Measurements from ENCODE around the gene NUAK1. TPM values are rescaled to one million over a fixed set of nuclear protein-coding genes. Genes with fewer than 3 reads are reported as not detected.

The NUAK1 gene
- total and polyA plus RNA-seq, 4 donors, result 2.9 to 14.1 (median 9.2) TPM

GRCh38 chr12:106063826-106064720 lies 74.7 kb downstream of the NUAK1 start:
- 74 to 75% methylated on average over 7 of the region's 7 CpGs for WGBS, 2 donors
- ATAC-seq (ENCODE audit: insufficient read depth, low FRiP score), result no peak

GRCh38 chr12:106062693-106063092 lies 76.1 kb downstream of the NUAK1 start:
- TF ChIP-seq CTCF (IDR thresholded peaks at IDR 0.05; ENCODE audit: control extremely low read depth, extremely low read depth), result no peak

More at GRCh38 chr12:106063826-106064720, 74.7 kb downstream of the NUAK1 start:
- H3K36me3 ChIP-seq (ENCODE audit: control insufficient read depth in 4 of 4, insufficient read depth in 4 of 4, low read length in 4 of 4), result peaks cover 7 to 14% (median 10%) of the 10 kb centered on the region in 4 donors
- H3K9me3 ChIP-seq (ENCODE audit: control insufficient read depth in 4 of 4, insufficient read depth in 3 of 4, low read length in 3 of 4), result peaks cover 0 to 4% (median 0%) of the 10 kb centered on the region in 4 donors
- no peaks in the 10 kb centered on the region for H3K27me3 ChIP-seq (ENCODE audit: control insufficient read depth in 3 of 3, insufficient read depth in 3 of 3, low read length in 2 of 3)
- no peak overlapping the region for H3K9ac ChIP-seq (ENCODE audit: insufficient read depth in 1 of 2, low read length in 2 of 2)
- no peak for DNase-seq
- H3K4me3 ChIP-seq, result no peak overlapping the region
- H3K4me1 ChIP-seq (ENCODE audit: control insufficient read depth in 5 of 5, insufficient read depth in 5 of 5, low read length in 5 of 5), result peaks cover 0 to 7% (median 0%) of the 10 kb centered on the region in 5 donors
- no peak overlapping the region for H3K27ac ChIP-seq (ENCODE audit: low read depth in 1 of 2, low read length in 1 of 2)
- TF ChIP-seq CTCF (IDR thresholded peaks at IDR 0.05; ENCODE audit: control extremely low read depth, extremely low read depth), result no peak

GRCh38 chr12:106058256-106059182 lies 80.2 kb downstream of the NUAK1 start:
- no peaks in the 10 kb centered on the region for H3K4me1 ChIP-seq (ENCODE audit: control insufficient read depth in 5 of 5, insufficient read depth in 5 of 5, low read length in 5 of 5)
- H3K9ac ChIP-seq (ENCODE audit: insufficient read depth in 1 of 2, low read length in 2 of 2), result no peak overlapping the region
- 80 to 86% methylated on average over 4 of the region's 4 CpGs for WGBS, 2 donors
- H3K9me3 ChIP-seq (ENCODE audit: control insufficient read depth in 4 of 4, insufficient read depth in 3 of 4, low read length in 3 of 4), result no peaks in the 10 kb centered on the region
- ATAC-seq (ENCODE audit: insufficient read depth, low FRiP score) (no peak), DNase-seq (no peak)
- no peak overlapping the region for H3K27ac ChIP-seq (ENCODE audit: low read depth in 1 of 2, low read length in 1 of 2)
- no peaks in the 10 kb centered on the region for H3K36me3 ChIP-seq (ENCODE audit: control insufficient read depth in 4 of 4, insufficient read depth in 4 of 4, low read length in 4 of 4)
- no peak overlapping the region for H3K4me3 ChIP-seq
- no peak for TF ChIP-seq CTCF (IDR thresholded peaks at IDR 0.05; ENCODE audit: control extremely low read depth, extremely low read depth)
- no peaks in the 10 kb centered on the region for H3K27me3 ChIP-seq (ENCODE audit: control insufficient read depth in 3 of 3, insufficient read depth in 3 of 3, low read length in 2 of 3)

More at GRCh38 chr12:106062693-106063092, 76.1 kb downstream of the NUAK1 start:
- no peak for ATAC-seq (ENCODE audit: insufficient read depth, low FRiP score)
- Histone ChIP-seq H3K9me3 (ENCODE audit: control insufficient read depth in 4 of 4, insufficient read depth in 3 of 4, low read length in 3 of 4) (peaks cover 0 to 3% (median 0%) of the 10 kb centered on the region in 4 donors), H3K4me3 (no peak overlapping the region), H3K27ac (ENCODE audit: low read depth in 1 of 2, low read length in 1 of 2) (no peak overlapping the region), H3K4me1 (ENCODE audit: control insufficient read depth in 5 of 5, insufficient read depth in 5 of 5, low read length in 5 of 5) (peaks cover 0 to 7% (median 0%) of the 10 kb centered on the region in 5 donors), H3K27me3 (ENCODE audit: control insufficient read depth in 3 of 3, insufficient read depth in 3 of 3, low read length in 2 of 3) (no peaks in the 10 kb centered on the region), H3K9ac (ENCODE audit: insufficient read depth in 1 of 2, low read length in 2 of 2) (no peak overlapping the region), H3K36me3 (ENCODE audit: control insufficient read depth in 4 of 4, insufficient read depth in 4 of 4, low read length in 4 of 4) (peaks cover 4 to 11% (median 8%) of the 10 kb centered on the region in 4 donors)
- 62 to 70% methylated on average over 5 of the region's 5 CpGs for WGBS, 2 donors
- DNase-seq, result no peak
